Activated naive CD4-positive, alpha-beta T cell treated with anti-CD3 and anti-CD28 coated beads for 36 hours (primary cell): ENCODE results near the gene SLC38A6. TPM values are rescaled to one million over a fixed set of nuclear protein-coding genes. Genes with fewer than 3 reads are reported as not detected.

ENCODE experiments used
- CTCF ChIA-PET: fragments of 350-600 bp; sonication (Branson Sonifier 250); formaldehyde crosslinking; loops from one replicate; lab custom pipeline; 2021; ENCODE audit warnings: antibody characterized with exemption; lab: Charles Lee
- DNase-seq: peaks from one replicate; pipeline ENCODE4 v3.0.0-alpha.2; 2020
- H3K27ac Mint-ChIP-seq: one replicate; pipeline ENCODE4 v1.8.0; 2021; ENCODE audit warnings: mild to moderate bottlenecking, mixed read lengths
- H3K27me3 Mint-ChIP-seq: one replicate; pipeline ENCODE4 v1.8.0; 2021; ENCODE audit warnings: low read depth, mixed read lengths
- H3K36me3 Mint-ChIP-seq: one replicate; pipeline ENCODE4 v1.8.0; 2021; ENCODE audit warnings: low read depth, mixed read lengths
- H3K4me1 Mint-ChIP-seq: one replicate; pipeline ENCODE4 v1.8.0; 2021; ENCODE audit warnings: low read depth, mixed read lengths
- H3K4me3 Mint-ChIP-seq: one replicate; pipeline ENCODE4 v1.8.0; 2021; ENCODE audit warnings: mild to moderate bottlenecking, moderate library complexity, mixed read lengths
- H3K9me3 Mint-ChIP-seq: one replicate; pipeline ENCODE4 v1.8.0; 2021; ENCODE audit warnings: mixed read lengths
- intact Hi-C: fragments of 100-400 bp; cut with micrococcal nuclease; formaldehyde crosslinking; loops from one replicate; pipeline ENCODE4 v1.15.1; 2023
- total RNA-seq, 2 experiments: library from RNA; stranded (reverse); gene quantifications; one replicate each; pipeline ENCODE4 v1.2.3, GENCODE V29; 2021

SLC38A6 gene
- total RNA-seq, 2 experiments from 2014 or later, result 4.1 to 4.3 TPM

DNA sequence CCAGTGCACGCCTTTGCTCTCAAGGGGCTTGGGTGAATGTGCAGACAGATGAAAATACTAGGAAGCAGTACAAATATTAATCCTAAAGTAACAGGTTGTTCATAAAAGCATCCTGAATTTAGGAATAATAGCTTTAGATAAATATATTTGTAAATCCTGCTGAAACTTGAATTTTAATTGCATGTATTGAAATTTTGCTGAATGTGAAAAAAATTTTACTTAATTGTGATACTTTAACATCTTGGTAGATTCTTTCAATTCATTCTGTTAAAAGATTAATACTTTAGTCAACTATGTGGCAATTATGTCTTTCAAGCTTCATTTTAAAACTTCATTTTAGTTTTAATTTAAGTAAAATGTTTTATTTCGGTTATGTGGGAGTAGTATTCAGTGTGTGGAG lies 5.5 kb downstream of the SLC38A6 start:
- CTCF ChIA-PET, result no interaction called here
- DNase-seq, result no peak
- intact Hi-C loops, result no loop called here
- Mint-ChIP-seq H3K36me3 (peaks cover 11% of the 10 kb centered on the region), H3K27ac (no peak overlapping the region), H3K4me3 (no peak overlapping the region), H3K27me3 (no peaks in the 10 kb centered on the region), H3K4me1 (peaks cover 2% of the 10 kb centered on the region), H3K9me3 (no peaks in the 10 kb centered on the region)

DNA sequence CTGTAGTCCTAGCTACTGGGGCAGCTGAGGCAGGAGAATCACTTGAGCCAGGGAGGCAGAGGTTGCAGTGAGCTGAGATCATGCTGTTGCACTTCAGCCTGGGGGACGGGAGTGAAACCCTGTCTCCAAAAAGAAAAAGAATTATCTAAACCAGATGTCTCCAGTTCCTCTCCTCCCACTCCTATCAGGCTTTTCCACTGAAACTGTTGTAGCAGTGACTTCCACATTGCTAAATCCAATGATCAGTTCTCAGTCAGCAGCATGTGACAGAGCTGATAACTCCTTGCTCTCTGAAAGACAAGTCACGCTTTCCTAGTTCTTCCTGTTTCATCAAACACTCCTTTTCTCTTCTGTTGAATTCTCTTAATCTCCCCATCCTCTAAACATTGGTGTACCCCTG lies 8.6 kb downstream of the SLC38A6 start:
- Mint-ChIP-seq H3K4me1 (peaks cover 2% of the 10 kb centered on the region), H3K4me3 (no peak overlapping the region), H3K27ac (no peak overlapping the region), H3K36me3 (peaks cover 20% of the 10 kb centered on the region), H3K9me3 (no peaks in the 10 kb centered on the region), H3K27me3 (no peaks in the 10 kb centered on the region)
- CTCF ChIA-PET, result no interaction called here
- no peak for DNase-seq
- intact Hi-C loops, result no loop called here

DNA sequence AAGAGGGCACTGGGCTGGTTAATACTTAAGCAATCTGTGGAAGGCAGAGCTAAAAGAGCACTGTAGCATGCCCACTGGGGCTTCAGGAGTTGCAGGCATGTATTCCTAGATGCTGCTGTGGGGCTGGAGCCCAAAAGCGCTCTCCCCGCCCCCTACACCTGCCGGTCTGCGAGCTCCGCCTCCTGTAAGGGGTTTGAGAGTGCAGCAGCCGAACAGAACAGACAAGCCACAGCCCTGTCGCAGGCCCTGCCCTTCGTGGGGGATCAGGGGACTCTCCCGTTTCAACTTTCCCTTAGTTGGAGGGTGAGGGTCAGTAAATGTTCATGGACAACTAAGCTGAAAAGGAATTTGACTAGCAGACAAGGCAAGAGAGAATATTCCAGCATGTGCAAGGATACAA lies 17.6 kb downstream of the SLC38A6 start:
- intact Hi-C loops, result no loop called here

DNA sequence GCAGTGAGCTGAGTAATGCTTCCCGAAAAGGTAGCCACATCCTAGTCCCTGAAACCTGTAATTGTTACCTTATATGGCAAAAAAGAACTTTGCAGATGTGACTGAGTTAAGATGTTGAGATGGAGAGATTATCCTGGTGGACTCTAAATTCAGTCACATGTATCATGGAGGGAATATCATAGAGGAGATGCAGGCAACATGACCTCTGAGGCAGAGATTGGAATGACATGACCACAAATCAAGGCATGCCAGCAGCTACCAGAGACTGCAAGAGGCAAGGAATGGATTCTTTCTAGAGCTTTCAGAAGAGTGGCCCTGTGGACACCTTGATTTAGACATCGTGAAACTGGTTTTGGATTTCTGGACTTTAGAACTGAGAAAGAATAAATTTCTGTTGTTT lies 18.5 kb downstream of the SLC38A6 start:
- H3K9me3 Mint-ChIP-seq, result peaks cover 2% of the 10 kb centered on the region
- intact Hi-C loops, result no loop called here
- CTCF ChIA-PET, result no interaction called here
- H3K4me3 Mint-ChIP-seq, result no peak overlapping the region
- H3K27ac Mint-ChIP-seq, result no peak overlapping the region
- H3K4me1 Mint-ChIP-seq, result no peaks in the 10 kb centered on the region
- H3K36me3 Mint-ChIP-seq, result peaks cover 25% of the 10 kb centered on the region
- DNase-seq, result no peak
- H3K27me3 Mint-ChIP-seq, result no peaks in the 10 kb centered on the region

More for the DNA sequence above, 17.6 kb downstream of the SLC38A6 start:
- CTCF ChIA-PET, result no interaction called here
- H3K4me1 Mint-ChIP-seq, result no peaks in the 10 kb centered on the region
- H3K36me3 Mint-ChIP-seq, result peaks cover 23% of the 10 kb centered on the region
- no peak overlapping the region for H3K27ac Mint-ChIP-seq
- DNase-seq, result no peak
- no peaks in the 10 kb centered on the region for H3K27me3 Mint-ChIP-seq
- H3K9me3 Mint-ChIP-seq, result no peaks in the 10 kb centered on the region
- no peak overlapping the region for H3K4me3 Mint-ChIP-seq

DNA sequence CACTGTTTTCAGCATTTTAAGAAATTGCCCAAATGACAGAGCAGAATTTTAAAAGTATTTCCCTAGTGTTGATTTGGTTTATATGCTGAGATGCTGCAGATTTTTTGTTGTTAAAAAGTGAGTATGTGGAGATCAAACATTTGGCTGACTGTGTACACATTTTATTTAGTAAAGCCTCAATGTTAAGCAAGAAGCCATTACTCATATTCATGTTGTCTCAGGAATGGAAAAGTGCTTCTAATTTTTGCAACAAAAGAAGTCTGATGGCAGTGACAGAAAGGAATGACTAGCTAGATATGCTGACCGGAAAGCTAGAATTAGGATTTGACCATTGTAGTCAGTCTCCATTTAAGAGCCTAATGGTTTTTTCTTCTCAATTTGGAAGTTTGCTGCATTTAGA lies 22.5 kb downstream of the SLC38A6 start:
- Mint-ChIP-seq H3K36me3 (peaks cover 12% of the 10 kb centered on the region), H3K27me3 (no peaks in the 10 kb centered on the region), H3K4me1 (no peaks in the 10 kb centered on the region), H3K27ac (no peak overlapping the region), H3K9me3 (peaks cover 10% of the 10 kb centered on the region), H3K4me3 (no peak overlapping the region)
- intact Hi-C loops, result no loop called here
- DNase-seq, result no peak
- CTCF ChIA-PET, result no interaction called here

DNA sequence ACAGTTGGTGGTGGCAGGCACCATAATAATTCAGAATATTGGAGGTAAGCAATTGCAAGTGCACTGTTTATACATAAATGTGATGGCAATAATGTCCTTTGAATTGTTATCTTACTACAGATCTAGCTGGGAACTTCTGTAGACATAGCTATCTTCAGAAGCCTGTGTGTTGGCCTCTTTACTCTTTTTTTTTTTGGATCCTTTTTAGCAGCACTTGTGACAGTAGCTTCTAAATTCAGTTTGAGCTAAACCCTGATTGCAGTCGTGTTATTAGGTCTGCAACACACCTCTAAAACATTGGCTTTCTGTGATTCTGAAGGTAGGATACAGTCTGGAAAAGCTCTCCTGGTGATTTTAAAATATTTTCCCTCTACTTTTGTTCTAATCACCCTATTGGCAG lies 38.5 kb downstream of the SLC38A6 start:
- intact Hi-C loops, result no loop called here
- CTCF ChIA-PET, result no interaction called here
- DNase-seq, result no peak
- Mint-ChIP-seq H3K4me1 (no peaks in the 10 kb centered on the region), H3K9me3 (no peaks in the 10 kb centered on the region), H3K27me3 (no peaks in the 10 kb centered on the region), H3K4me3 (no peak overlapping the region), H3K36me3 (no peaks in the 10 kb centered on the region), H3K27ac (no peak overlapping the region)

DNA sequence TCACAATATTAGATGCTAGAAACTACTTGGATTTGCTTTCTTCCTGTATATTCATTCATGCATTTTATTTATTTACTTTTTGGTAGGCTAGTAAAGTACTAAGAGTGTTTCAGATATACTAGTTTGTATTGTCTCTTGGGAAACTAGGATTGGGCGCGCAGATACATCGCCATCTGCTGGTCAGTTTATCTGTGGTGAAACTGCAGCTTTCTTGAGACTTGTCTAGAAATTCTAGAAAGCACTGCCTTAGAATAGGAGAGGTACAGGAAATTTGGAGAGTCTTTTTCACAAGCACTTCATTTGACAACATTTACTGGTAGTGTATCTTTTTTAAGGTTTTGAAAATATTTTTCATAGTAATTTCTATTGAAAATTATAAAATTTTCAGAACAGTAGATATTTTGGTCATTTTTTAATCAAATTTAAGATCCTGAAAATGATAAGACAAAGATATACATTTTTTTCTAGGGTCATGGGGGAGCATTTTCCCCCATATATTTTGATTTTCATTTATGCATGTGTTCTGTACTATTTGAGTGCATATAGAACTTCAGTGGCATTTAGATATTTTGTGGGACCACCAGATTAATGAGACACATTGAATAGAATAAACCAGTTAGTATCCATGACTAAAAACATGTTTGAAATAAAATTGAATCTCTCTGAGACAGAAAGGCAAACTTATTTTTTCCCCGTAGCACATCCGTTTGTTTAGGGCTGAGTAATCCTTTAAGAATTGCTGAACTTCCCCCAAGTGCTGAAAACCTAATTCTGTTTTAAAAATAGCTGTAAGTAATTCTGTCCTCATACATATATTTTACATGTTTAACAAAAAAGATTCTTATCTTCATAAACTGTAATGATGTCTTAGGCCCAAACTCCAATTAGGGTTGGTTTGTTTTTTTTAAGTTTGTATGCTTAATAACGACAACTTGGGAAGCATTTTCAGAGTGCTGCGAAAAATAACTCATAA lies 44.5 kb downstream of the SLC38A6 start:
- Mint-ChIP-seq H3K4me3 (no peak overlapping the region), H3K9me3 (no peaks in the 10 kb centered on the region), H3K27ac (no peak overlapping the region), H3K27me3 (no peaks in the 10 kb centered on the region), H3K4me1 (no peaks in the 10 kb centered on the region), H3K36me3 (no peaks in the 10 kb centered on the region)
- CTCF ChIA-PET, result interaction anchor here (0.6 to 2.6 kb wide), 10 partner anchors 9 to 401 kb away, joined by 3 to 21 read pairs (median 4); no protein-coding TSS in a partner anchor
- intact Hi-C loops, result loop anchor here (1.0 to 5.0 kb wide), 7 partner anchors 163 to 673 kb away; no protein-coding TSS in a partner anchor
- DNase-seq, result peak; percentile 76

DNA sequence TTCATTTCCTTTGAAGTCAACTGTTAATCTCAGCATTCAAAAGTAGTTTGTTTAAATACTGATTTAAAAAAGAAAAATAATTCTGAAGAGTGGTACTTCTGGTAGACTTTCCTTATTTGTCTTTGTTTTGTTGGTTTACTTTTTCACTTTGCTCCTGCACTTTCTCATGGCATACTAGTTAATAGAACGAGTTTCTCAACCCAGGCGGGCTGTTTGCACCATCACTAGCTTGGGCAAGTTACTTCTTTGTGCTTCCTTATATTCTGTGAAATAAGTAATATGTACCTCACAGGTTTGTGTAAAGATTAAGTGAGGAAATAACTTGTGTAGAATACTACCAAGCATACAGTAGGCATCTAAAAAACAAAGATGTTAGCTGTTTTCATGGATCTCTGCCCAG lies 45.5 kb downstream of the SLC38A6 start:
- Mint-ChIP-seq H3K36me3 (no peaks in the 10 kb centered on the region), H3K4me3 (no peak overlapping the region)

DNA sequence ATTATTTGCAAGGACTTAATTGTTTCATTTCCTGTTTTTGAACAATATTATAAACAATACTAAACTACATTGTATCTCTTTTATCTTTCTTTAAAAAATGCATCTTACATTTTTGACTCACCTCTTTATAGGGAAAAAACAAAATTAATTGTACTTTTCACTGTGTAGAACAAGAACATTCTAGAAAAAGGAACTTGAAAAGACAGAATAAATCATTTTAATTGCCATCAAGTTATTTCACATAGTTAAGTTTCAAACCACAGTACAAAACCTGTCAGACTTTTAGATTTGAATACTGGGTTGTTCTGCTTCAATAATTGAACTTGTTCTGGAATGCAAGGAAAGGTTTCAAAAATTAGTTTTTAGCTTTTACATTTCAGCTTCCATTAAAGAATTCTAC lies 50.0 kb downstream of the SLC38A6 start:
- no peaks in the 10 kb centered on the region for H3K9me3 Mint-ChIP-seq
- no peak for DNase-seq
- intact Hi-C loops, result no loop called here
- no peaks in the 10 kb centered on the region for H3K36me3 Mint-ChIP-seq
- CTCF ChIA-PET, result interaction anchor here (1.3 kb wide), 1 partner anchor 406 kb away, joined by 3 read pairs; no protein-coding TSS in a partner anchor
- no peaks in the 10 kb centered on the region for H3K27me3 Mint-ChIP-seq
- H3K4me1 Mint-ChIP-seq, result peaks cover 7% of the 10 kb centered on the region
- no peak overlapping the region for H3K4me3 Mint-ChIP-seq
- no peak overlapping the region for H3K27ac Mint-ChIP-seq

More for the DNA sequence above, 45.5 kb downstream of the SLC38A6 start:
- CTCF ChIA-PET, result interaction anchor here (0.6 to 2.6 kb wide), 11 partner anchors 8 to 444 kb away, joined by 3 to 21 read pairs (median 3); no protein-coding TSS in a partner anchor
- no peak for DNase-seq
- Mint-ChIP-seq H3K27ac (no peak overlapping the region), H3K4me1 (no peaks in the 10 kb centered on the region), H3K9me3 (no peaks in the 10 kb centered on the region), H3K27me3 (no peaks in the 10 kb centered on the region)
- intact Hi-C loops, result loop anchor here (5.0 kb wide), 2 partner anchors 384 to 674 kb away; no protein-coding TSS in a partner anchor

DNA sequence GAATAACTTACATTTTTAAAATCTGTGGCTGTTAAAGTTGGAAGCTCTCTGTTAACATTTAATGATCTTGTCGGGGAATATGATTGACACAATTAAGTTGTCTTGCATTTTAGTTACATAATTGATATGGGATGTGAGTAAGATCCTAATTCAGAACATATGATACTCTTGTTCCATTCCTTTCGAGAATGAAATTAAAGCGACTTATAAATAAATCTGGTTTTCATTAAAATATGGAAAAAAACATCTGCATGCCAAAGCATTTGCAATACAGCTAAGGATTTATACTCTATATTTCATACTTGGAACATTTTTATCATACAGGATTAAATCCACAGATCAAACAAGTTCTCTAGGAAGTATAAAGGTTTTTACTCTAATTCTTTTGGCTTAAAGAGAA lies 52.0 kb downstream of the SLC38A6 start:
- intact Hi-C loops, result no loop called here
- no peak overlapping the region for H3K27ac Mint-ChIP-seq
- peaks cover 7% of the 10 kb centered on the region for H3K4me1 Mint-ChIP-seq
- no peaks in the 10 kb centered on the region for H3K36me3 Mint-ChIP-seq
- no peaks in the 10 kb centered on the region for H3K27me3 Mint-ChIP-seq
- H3K9me3 Mint-ChIP-seq, result no peaks in the 10 kb centered on the region
- no peak for DNase-seq
- CTCF ChIA-PET, result interaction anchor here (0.7 to 1.2 kb wide), 2 partner anchors 217 to 427 kb away, joined by 3 read pairs; no protein-coding TSS in a partner anchor
- H3K4me3 Mint-ChIP-seq, result no peak overlapping the region

DNA sequence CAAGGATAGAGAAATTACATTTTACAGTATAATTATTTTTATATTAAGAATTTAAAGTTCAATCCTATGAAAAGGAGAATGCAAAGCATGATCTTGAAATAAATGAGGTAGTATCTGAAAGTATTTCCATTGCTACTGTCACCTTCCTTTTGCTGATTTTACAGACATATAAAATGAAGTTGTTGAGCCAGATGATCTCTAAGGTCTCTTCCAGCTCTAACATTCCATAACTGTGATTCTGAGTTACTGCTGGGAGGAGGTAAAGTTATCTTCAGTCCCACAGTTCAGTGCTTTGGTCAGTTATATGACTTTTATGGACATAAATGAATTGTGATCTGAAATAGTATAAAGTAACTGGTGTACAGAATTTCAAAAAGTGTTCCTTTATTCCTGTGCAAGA lies 52.8 kb downstream of the SLC38A6 start:
- intact Hi-C loops, result loop anchor here (2.0 kb wide), 1 partner anchor 219 kb away; no protein-coding TSS in a partner anchor
- peaks cover 7% of the 10 kb centered on the region for H3K4me1 Mint-ChIP-seq
- H3K9me3 Mint-ChIP-seq, result no peaks in the 10 kb centered on the region
- no peak overlapping the region for H3K27ac Mint-ChIP-seq
- no peaks in the 10 kb centered on the region for H3K27me3 Mint-ChIP-seq
- CTCF ChIA-PET, result interaction anchor here (1.4 to 1.7 kb wide), 2 partner anchors 8 to 218 kb away, joined by 5 read pairs; no protein-coding TSS in a partner anchor
- DNase-seq, result no peak
- no peaks in the 10 kb centered on the region for H3K36me3 Mint-ChIP-seq
- H3K4me3 Mint-ChIP-seq, result no peak overlapping the region

DNA sequence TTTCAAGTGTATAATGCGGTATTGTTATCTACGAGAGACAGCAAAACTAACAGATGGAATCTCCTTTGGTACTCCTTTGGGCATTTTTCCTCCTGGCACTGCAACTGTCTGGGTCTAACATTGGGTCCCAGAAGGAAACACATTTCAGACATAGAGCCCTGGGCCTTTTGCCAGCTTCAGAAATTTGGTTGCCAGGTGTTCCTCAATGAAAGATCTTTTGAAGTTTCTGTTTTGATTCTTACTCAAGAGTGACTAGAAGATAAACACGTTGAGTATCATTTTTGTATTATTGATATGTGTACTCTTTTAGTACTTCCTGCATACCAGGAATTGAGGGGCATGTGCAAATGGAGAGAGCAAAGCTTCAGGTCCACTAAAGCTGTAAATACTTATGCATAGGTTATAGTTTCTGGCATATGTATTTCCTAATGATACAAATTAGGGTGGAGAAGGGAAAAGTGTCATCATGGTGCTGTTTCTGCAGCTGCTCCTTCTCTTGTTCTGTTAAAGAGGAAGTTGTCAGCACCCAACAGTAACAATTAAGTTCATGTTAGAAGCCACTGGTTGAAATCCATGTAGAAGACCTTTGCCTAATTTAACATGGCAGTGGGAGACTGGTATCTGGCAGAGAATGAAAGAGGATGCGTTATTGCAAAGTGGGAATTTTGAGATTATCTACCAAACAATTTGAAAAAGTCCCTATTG lies 53.5 kb downstream of the SLC38A6 start:
- DNase-seq, result peak; percentile 40
- H3K27ac Mint-ChIP-seq, result no peak overlapping the region
- intact Hi-C loops, result loop anchor here (2.0 kb wide), 1 partner anchor 218 kb away; no protein-coding TSS in a partner anchor
- peaks cover 7% of the 10 kb centered on the region for H3K4me1 Mint-ChIP-seq
- H3K36me3 Mint-ChIP-seq, result no peaks in the 10 kb centered on the region
- no peaks in the 10 kb centered on the region for H3K27me3 Mint-ChIP-seq
- no peaks in the 10 kb centered on the region for H3K9me3 Mint-ChIP-seq
- no peak overlapping the region for H3K4me3 Mint-ChIP-seq
- CTCF ChIA-PET, result interaction anchor here (0.6 to 1.7 kb wide), 6 partner anchors 9 to 410 kb away, joined by 3 to 5 read pairs (median 4); partner anchors contain the start of gene TRMT5
